ENCODE results near the gene HTT.
A peak's percentile ranks its signal among the peaks of the same experiment; 100 is the strongest.

Gene HTT

GRCh38 chr4:3254302-3255131 lies 180.0 kb downstream of the HTT start:
- DNase-seq: no peak

GRCh38 chr4:3255611-3256186 lies 181.2 kb downstream of the HTT start:
- DNase-seq: no peak

GRCh38 chr4:3256230-3257102 lies 182.0 kb downstream of the HTT start:
- DNase-seq: no peak

GRCh38 chr4:3257103-3257555 lies 182.6 kb downstream of the HTT start:
- DNase-seq: no peak

GRCh38 chr4:3257556-3258482 lies 183.3 kb downstream of the HTT start:
- peak; percentile 27 for DNase-seq

- no peak for DNase-seq
Measured at GRCh38 chr4:3261411-3262207, 187.1 kb downstream of the HTT start.

GRCh38 chr4:3262208-3263052 lies 187.9 kb downstream of the HTT start:
- DNase-seq: no peak

GRCh38 chr4:3263053-3263875 lies 188.8 kb downstream of the HTT start:
- no peak for DNase-seq

- no peak for DNase-seq
Measured at GRCh38 chr4:3263876-3264193, 189.4 kb downstream of the HTT start.

GRCh38 chr4:3266076-3266475 lies 191.6 kb downstream of the HTT start:
- no peak for DNase-seq

GRCh38 chr4:3267576-3268394 lies 193.3 kb downstream of the HTT start:
- no peak for DNase-seq

- DNase-seq: no peak
Measured at GRCh38 chr4:3268395-3269104, 194.1 kb downstream of the HTT start.

- DNase-seq: no peak
Measured at GRCh38 chr4:3269105-3269927, 194.8 kb downstream of the HTT start.

- no peak for DNase-seq
Measured at GRCh38 chr4:3269991-3270611, 195.6 kb downstream of the HTT start.

- DNase-seq: no peak
Measured at GRCh38 chr4:3271131-3271530, 196.7 kb downstream of the HTT start.

GRCh38 chr4:3276986-3277385 lies 202.5 kb downstream of the HTT start:
- DNase-seq: peak; percentile 26

GRCh38 chr4:3280466-3280865 lies 206.0 kb downstream of the HTT start:
- no peak for DNase-seq
